ENCODE results near the gene PPCS.

- TF ChIP-seq, protein P1, sequence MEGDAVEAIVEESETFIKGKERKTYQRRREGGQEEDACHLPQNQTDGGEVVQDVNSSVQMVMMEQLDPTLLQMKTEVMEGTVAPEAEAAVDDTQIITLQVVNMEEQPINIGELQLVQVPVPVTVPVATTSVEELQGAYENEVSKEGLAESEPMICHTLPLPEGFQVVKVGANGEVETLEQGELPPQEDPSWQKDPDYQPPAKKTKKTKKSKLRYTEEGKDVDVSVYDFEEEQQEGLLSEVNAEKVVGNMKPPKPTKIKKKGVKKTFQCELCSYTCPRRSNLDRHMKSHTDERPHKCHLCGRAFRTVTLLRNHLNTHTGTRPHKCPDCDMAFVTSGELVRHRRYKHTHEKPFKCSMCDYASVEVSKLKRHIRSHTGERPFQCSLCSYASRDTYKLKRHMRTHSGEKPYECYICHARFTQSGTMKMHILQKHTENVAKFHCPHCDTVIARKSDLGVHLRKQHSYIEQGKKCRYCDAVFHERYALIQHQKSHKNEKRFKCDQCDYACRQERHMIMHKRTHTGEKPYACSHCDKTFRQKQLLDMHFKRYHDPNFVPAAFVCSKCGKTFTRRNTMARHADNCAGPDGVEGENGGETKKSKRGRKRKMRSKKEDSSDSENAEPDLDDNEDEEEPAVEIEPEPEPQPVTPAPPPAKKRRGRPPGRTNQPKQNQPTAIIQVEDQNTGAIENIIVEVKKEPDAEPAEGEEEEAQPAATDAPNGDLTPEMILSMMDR (IDR thresholded peaks at IDR 0.05), result no peak
- no peak for TF ChIP-seq POLR2A (IDR thresholded peaks at IDR 0.05)
These were observed 26.4 kb downstream of the PPCS start for GRCh38 chr1:42482635-42483153.

Data from prostate gland (tissue), 2 donors.